ENCODE data around the gene TLE4.

Gene TLE4

DNA sequence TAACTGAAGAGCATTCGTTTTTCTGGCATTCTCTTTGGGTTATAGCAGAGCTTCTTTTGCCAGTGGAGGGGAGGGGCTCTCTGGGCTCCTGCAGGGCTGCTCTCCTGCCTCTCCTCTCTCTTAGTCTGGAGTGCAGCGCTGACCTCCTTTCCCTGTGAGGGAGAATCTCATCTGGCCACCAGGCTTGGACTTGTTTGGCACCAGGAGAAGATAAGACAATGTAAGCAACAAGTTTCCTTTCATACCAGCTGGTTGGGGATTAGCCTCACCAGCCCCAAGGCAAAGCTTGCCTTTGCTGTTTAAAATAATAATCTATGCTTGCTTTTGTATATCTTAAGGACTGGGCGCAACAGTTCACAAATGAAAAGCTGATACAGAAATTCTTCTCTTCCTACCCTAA is 196.4 kb downstream of the TLE4 start:
- no peak overlapping the region for H3K4me3 ChIP-seq (ENCODE audit: low read depth, low read length)
- TF ChIP-seq, protein P1, sequence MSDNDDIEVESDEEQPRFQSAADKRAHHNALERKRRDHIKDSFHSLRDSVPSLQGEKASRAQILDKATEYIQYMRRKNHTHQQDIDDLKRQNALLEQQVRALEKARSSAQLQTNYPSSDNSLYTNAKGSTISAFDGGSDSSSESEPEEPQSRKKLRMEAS (IDR thresholded peaks at IDR 0.05; ENCODE audit: low read depth, low read length), result no peak
- TF ChIP-seq POLR2A (IDR thresholded peaks at IDR 0.05; ENCODE audit: extremely low read depth, insufficient read length) (no peak), MYC (IDR thresholded peaks at IDR 0.05; ENCODE audit: low read depth, low read length) (no peak)
- TF ChIP-seq, protein P2, sequence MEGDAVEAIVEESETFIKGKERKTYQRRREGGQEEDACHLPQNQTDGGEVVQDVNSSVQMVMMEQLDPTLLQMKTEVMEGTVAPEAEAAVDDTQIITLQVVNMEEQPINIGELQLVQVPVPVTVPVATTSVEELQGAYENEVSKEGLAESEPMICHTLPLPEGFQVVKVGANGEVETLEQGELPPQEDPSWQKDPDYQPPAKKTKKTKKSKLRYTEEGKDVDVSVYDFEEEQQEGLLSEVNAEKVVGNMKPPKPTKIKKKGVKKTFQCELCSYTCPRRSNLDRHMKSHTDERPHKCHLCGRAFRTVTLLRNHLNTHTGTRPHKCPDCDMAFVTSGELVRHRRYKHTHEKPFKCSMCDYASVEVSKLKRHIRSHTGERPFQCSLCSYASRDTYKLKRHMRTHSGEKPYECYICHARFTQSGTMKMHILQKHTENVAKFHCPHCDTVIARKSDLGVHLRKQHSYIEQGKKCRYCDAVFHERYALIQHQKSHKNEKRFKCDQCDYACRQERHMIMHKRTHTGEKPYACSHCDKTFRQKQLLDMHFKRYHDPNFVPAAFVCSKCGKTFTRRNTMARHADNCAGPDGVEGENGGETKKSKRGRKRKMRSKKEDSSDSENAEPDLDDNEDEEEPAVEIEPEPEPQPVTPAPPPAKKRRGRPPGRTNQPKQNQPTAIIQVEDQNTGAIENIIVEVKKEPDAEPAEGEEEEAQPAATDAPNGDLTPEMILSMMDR (IDR thresholded peaks at IDR 0.05; ENCODE audit: low read depth, low read length), result no peak
- DNase-seq (ENCODE audit: low read depth), result no peak

DNA sequence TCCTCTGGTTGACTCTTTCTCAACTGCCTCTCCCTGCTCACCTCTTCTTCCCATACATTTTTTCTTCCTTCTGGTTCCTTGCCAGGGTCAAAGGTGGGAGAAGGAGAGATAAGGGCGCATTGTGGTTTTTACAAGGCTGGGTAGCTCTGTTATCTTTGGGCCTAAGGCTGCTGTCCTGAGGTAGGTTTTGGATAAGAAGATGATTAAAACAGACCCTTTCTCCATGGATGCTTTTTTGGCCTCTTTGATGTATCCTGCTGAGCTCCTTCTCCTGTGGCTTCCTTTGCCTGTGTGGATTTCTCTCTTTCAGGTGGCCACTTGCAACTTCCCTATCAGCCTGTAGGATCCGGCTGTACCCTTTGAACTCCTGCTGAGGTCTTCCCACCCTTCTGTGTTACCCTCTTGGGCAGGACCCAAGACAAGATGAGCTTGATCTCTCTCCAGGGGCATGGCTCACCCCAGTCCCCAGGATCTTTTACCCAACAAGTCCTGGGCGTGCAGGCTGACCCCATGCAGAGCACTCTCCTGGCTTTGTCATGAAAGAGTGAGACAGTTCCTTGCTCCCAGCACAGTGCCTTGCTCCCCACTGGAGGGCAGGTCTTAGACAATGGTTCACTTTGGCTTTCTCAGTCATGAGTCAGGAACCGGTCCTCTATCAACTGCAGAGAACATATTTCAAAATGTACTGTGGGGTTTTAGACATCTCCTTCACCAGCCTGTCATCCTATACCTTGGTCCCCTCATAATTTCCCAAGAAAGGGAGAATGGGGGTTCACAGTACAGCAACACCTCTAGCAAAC is 197.9 kb downstream of the TLE4 start:
- H3K4me3 ChIP-seq (ENCODE audit: low read depth, low read length), result no peak overlapping the region
- DNase-seq (ENCODE audit: low read depth), result no peak
- TF ChIP-seq MYC (IDR thresholded peaks at IDR 0.05; ENCODE audit: low read depth, low read length), result no peak
- no peak for TF ChIP-seq POLR2A (IDR thresholded peaks at IDR 0.05; ENCODE audit: extremely low read depth, insufficient read length)
- TF ChIP-seq, protein P1 (IDR thresholded peaks at IDR 0.05; ENCODE audit: low read depth, low read length), result no peak
- TF ChIP-seq, protein P2 (IDR thresholded peaks at IDR 0.05; ENCODE audit: low read depth, low read length), result no peak

DNA sequence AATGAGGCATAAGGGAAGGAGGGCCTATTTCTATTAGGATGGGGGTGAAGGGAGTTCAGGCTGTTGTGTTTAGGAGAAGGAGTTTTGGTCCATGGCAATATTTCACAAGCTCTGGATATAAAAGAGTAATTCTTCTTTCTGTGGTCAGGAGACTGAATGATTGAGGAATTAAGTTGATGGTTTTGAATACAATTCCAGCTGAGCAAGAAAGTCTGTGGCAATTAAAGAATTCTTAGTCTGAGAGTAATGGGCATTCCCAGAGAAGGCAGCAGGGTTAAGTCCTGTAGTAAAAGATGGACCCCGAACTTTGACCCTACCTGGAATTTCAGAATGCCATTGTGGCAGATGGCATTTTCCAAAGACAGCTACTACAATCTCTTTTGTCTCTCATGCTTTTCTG is 202.6 kb downstream of the TLE4 start:
- DNase-seq (ENCODE audit: low read depth), result no peak
- TF ChIP-seq MYC (IDR thresholded peaks at IDR 0.05; ENCODE audit: low read depth, low read length) (no peak), POLR2A (IDR thresholded peaks at IDR 0.05; ENCODE audit: extremely low read depth, insufficient read length) (no peak)
- TF ChIP-seq, protein P1 (IDR thresholded peaks at IDR 0.05; ENCODE audit: low read depth, low read length), result no peak
- TF ChIP-seq, protein P2 (IDR thresholded peaks at IDR 0.05; ENCODE audit: low read depth, low read length), result no peak
- no peak overlapping the region for H3K4me3 ChIP-seq (ENCODE audit: low read depth, low read length)
